A549 treated with dexamethasone at 1 μM for 4 hours (cell line): ENCODE measurements around the gene WFDC12. TPM values are rescaled to one million over a fixed set of nuclear protein-coding genes. Genes with fewer than 3 reads are reported as not detected.

Source experiments
- total RNA-seq: library from RNA; stranded (reverse); fragments of 200-300 nt; extraction: Qiagen RNA extraction; gene quantifications from 5 replicates; pipeline ENCODE4 v1.2.3, GENCODE V29; 2022

The WFDC12 gene
- total RNA-seq, result not detected in 5 replicates

GRCh38 chr20:45124365-45124764, at the start of gene WFDC12:
Gene WFDC12, minus strand, starts transcription at chr20:45124465. Its CDS starts 18 bp downstream, at chr20:45124447.

GRCh38 chr20:45114465-45115385, 9.5 kb downstream of the WFDC12 start, which contains the start of gene WFDC5:
Gene WFDC5, minus strand, starts transcription at chr20:45115174. Its CDS starts 91 bp downstream, at chr20:45115083.

GRCh38 chr20:45100563-45101245, 23.6 kb downstream of the WFDC12 start, which contains the start of gene KCNS1:
Gene KCNS1, minus strand, starts transcription at chr20:45101127. Its CDS starts 1,891 bp downstream, at chr20:45099236.

Other genes starting within 250 kb of the WFDC12 start
- 195 to 228 TPM (median 209 TPM) in 5 replicates for gene YWHAB, start 238.8 kb downstream of the WFDC12 start, total RNA-seq
- 7.9 to 18.0 TPM (median 13.1 TPM) in 5 replicates for gene PABPC1L, start 214.4 kb downstream of the WFDC12 start, total RNA-seq
- gene TOMM34, start 164.1 kb downstream of the WFDC12 start, total RNA-seq, result 38.3 to 42.4 TPM (median 39.4 TPM) in 5 replicates
- 12.3 to 17.9 TPM (median 16.2 TPM) in 5 replicates for gene STK4, start 158.0 kb downstream of the WFDC12 start, total RNA-seq
- gene KCNS1, start 23.3 kb downstream of the WFDC12 start, total RNA-seq, result not detected in 5 replicates
- gene WFDC5, start 9.3 kb downstream of the WFDC12 start, total RNA-seq, result not detected in 5 replicates
- gene PI3, start 50.4 kb upstream of the WFDC12 start, total RNA-seq, result 1.9 to 4.3 TPM (median 2.3 TPM) in 5 replicates
- gene SEMG1, start 82.6 kb upstream of the WFDC12 start, total RNA-seq, result 0.05 TPM in 1 of 5 replicates, not detected in the others
- not detected in 5 replicates for gene SEMG2, start 96.9 kb upstream of the WFDC12 start, total RNA-seq
- gene SLPI, start 130.1 kb upstream of the WFDC12 start, total RNA-seq, result 7.6 to 12.8 TPM (median 11.3 TPM) in 5 replicates
- gene RBPJL, start 182.4 kb upstream of the WFDC12 start, total RNA-seq, result not detected in 5 replicates
- gene MATN4, start 183.8 kb upstream of the WFDC12 start, total RNA-seq, result 0.03 to 0.14 TPM (median 0.07 TPM) in 5 replicates
- gene SDC4, start 224.0 kb upstream of the WFDC12 start, total RNA-seq, result 88.5 to 111 TPM (median 102 TPM) in 5 replicates
- 22.2 to 30.5 TPM (median 28.6 TPM) in 5 replicates for gene SYS1, start 238.7 kb upstream of the WFDC12 start, total RNA-seq